HG03097 (cell line): ENCODE results near the gene RGS4.

Source experiments
- ATAC-seq: cut with Tn5 transposase; IDR thresholded peaks from one replicate; pipeline ENCODE4 v1.9.1; 2021; ENCODE audit not compliant: unreplicated experiment, low FRiP score

RGS4 gene

GRCh38 chr1:163094589-163094988, 25.4 kb downstream of the RGS4 start:
- ATAC-seq = no peak

GRCh38 chr1:163095213-163095612, 26.1 kb downstream of the RGS4 start:
- ATAC-seq = no peak

- no peak for ATAC-seq
These were observed 33.4 kb downstream of the RGS4 start for GRCh38 chr1:163102590-163102989.

GRCh38 chr1:163104385-163105099, 35.4 kb downstream of the RGS4 start:
- ATAC-seq = no peak

- no peak for ATAC-seq
These were observed 37.3 kb downstream of the RGS4 start for GRCh38 chr1:163106364-163106987.

GRCh38 chr1:163107655-163108054, 38.5 kb downstream of the RGS4 start:
- no peak for ATAC-seq

GRCh38 chr1:163115887-163116286, 46.7 kb downstream of the RGS4 start:
- ATAC-seq = no peak

GRCh38 chr1:163119707-163120106, 50.5 kb downstream of the RGS4 start:
- ATAC-seq = no peak

GRCh38 chr1:163120372-163120771, 51.2 kb downstream of the RGS4 start:
- no peak for ATAC-seq

GRCh38 chr1:163124812-163125211, 55.7 kb downstream of the RGS4 start:
- no peak for ATAC-seq
